Esophagus muscularis mucosa (tissue), 4 donors: ENCODE data around the gene NT5C2. TPM values are rescaled to one million over a fixed set of nuclear protein-coding genes. Genes with fewer than 3 reads are reported as not detected.
A peak's percentile ranks its signal among the peaks of the same experiment; 100 is the strongest.

Experiments used
- DNase-seq: peaks from one replicate; pipeline ENCODE4 v3.0.0-alpha.2; 2017; ENCODE audit errors: extremely low spot score
- H3K27ac ChIP-seq, 4 donors: fragments of 200-600 bp; sonication (generic); replicated peaks in 1 of 4; 1 replicate in 3 of 4; 2 replicates in 1 of 4; pipeline ENCODE4 v1.5.1; 2016 to 2019; ENCODE audit warnings: mild to moderate bottlenecking in 1 of 4
- H3K27me3 ChIP-seq, 4 donors: fragments of 200-600 bp; sonication (generic); one replicate each; pipeline versions ENCODE4 v1.5.1 to v1.6.0; 2016 to 2019
- H3K36me3 ChIP-seq, 4 donors: fragments of 200-600 bp; sonication (generic); one replicate each; pipeline ENCODE4 v1.5.1; 2016 to 2019
- H3K4me1 ChIP-seq, 4 donors: fragments of 200-600 bp; sonication (generic); one replicate each; pipeline ENCODE4 v1.5.1; 2016 to 2019
- H3K4me3 ChIP-seq, 4 donors: fragments of 200-600 bp; sonication (generic); 1 replicate in 2 of 4; 2 replicates in 2 of 4; pipeline ENCODE4 v1.5.1; 2016 to 2019; ENCODE audit warnings: mild to moderate bottlenecking in 4 of 4, moderate library complexity in 1 of 4
- H3K9me3 ChIP-seq, 4 donors: fragments of 200-600 bp; sonication (generic); 1 replicate in 3 of 4; 2 replicates in 1 of 4; pipeline ENCODE4 v1.5.1; 2016 to 2019
- EP300 ChIP-seq: sonication (generic); formaldehyde crosslinking; IDR thresholded peaks from one replicate; pipeline ENCODE4 v1.6.1; 2017; ENCODE audit warnings: antibody characterized with exemption
- POLR2A ChIP-seq: fragments of 450-650 bp; IDR thresholded peaks from one replicate; pipeline ENCODE4 v1.6.1; 2017; ENCODE audit warnings: antibody characterized with exemption, moderate library complexity, mild to moderate bottlenecking, low read depth
- POLR2AphosphoS5 ChIP-seq, 2 donors: sonication (generic); formaldehyde crosslinking; IDR thresholded peaks; one replicate each; pipeline ENCODE4 v1.6.1; 2017; ENCODE audit warnings: antibody characterized with exemption in 2 of 2
- WGBS: methylation state at CpG from one replicate; pipeline ENCODE4 v1.1.5; 2018; 5-methylcytosine and 5-hydroxymethylcytosine counted together
- intact Hi-C: fragments of 100-400 bp; cut with DNase I; formaldehyde crosslinking; loops from one replicate; pipeline ENCODE4 v1.15.1; 2023
- total RNA-seq, 4 donors: library from RNA; depleted of rRNA; stranded (reverse); fragments of >200 nt; gene quantifications; one replicate each; pipeline versions ENCODE4 v1.1.0 to v1.2.1, GENCODE V29; 2016
- TF ChIP-seq, protein P1 (sequence below), 3 experiments: fragments of 200-600 bp in 2 of 3; fragments of 450-650 bp in 1 of 3; sonication (generic) in 2 of 3; IDR thresholded peaks; one replicate each; pipeline ENCODE4 v1.5.1; 2017 to 2019; ENCODE audit warnings: antibody characterized with exemption in 3 of 3, mild to moderate bottlenecking in 2 of 3, moderate library complexity in 1 of 3

NT5C2 gene
- total RNA-seq, 4 donors from 2014 or later: 49.3 to 85.3 (median 66.0) TPM

DNA sequence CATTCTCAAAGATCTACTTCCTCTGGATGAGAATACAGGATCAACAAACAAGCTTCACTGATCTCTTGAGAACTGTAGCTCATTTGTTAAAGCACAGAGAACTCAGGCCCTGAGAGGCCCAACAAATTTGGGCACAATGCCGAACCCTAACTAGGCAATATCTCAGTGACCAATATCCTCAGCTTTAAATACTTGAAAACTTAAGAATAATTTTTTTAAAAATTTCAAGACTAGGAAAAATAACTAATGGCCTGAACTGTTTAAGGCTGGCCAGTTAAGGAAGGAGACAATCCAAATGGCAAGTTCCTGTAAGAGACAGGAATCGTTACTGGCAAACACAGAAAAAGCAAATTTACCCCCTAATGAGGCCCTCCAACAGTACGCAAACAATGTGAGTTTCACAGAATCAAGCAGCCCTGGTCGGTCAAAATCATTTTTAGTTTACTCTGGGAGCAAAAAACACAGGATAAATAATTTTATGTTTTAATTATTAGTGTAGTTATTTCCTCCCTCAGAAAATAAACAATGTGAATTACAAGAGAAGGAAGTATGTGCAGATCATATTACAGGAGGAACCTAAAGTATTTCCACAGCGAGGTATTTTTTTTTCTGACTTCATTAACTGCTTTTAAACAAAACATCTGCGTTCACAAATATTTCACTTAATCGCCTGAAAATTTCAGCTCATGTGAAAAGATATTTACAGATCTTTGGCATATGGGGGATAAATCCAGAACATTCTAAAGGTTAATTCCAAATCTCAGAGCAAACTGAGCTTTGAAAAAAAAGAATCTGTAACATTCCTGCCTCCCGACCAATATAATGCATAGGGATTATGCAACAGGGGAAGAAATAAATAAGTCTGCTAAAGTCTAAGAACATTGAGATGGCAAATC is 39.5 kb downstream of the NT5C2 start:
- DNase-seq: no peak
- Histone ChIP-seq H3K4me3 (peak overlapping the region; percentile 1 to 31 (median 26)), H3K27me3 (no peaks in the 10 kb centered on the region), H3K9me3 (no peaks in the 10 kb centered on the region), H3K36me3 (peaks cover 0 to 18% (median 5%) of the 10 kb centered on the region in 4 donors), H3K27ac (peak overlapping the region; percentile 53 to 75 (median 67)), H3K4me1 (peaks cover 41 to 52% (median 41%) of the 10 kb centered on the region in 4 donors)
- TF ChIP-seq POLR2A (no peak), EP300 (no peak), POLR2AphosphoS5 (IDR thresholded peaks at IDR 0.05) (no peak)
- TF ChIP-seq, protein P1, sequence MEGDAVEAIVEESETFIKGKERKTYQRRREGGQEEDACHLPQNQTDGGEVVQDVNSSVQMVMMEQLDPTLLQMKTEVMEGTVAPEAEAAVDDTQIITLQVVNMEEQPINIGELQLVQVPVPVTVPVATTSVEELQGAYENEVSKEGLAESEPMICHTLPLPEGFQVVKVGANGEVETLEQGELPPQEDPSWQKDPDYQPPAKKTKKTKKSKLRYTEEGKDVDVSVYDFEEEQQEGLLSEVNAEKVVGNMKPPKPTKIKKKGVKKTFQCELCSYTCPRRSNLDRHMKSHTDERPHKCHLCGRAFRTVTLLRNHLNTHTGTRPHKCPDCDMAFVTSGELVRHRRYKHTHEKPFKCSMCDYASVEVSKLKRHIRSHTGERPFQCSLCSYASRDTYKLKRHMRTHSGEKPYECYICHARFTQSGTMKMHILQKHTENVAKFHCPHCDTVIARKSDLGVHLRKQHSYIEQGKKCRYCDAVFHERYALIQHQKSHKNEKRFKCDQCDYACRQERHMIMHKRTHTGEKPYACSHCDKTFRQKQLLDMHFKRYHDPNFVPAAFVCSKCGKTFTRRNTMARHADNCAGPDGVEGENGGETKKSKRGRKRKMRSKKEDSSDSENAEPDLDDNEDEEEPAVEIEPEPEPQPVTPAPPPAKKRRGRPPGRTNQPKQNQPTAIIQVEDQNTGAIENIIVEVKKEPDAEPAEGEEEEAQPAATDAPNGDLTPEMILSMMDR (IDR thresholded peaks at IDR 0.05): no peak
- intact Hi-C loops: no loop called here
- 24% methylated on average over 8 of the region's 8 CpGs for WGBS

DNA sequence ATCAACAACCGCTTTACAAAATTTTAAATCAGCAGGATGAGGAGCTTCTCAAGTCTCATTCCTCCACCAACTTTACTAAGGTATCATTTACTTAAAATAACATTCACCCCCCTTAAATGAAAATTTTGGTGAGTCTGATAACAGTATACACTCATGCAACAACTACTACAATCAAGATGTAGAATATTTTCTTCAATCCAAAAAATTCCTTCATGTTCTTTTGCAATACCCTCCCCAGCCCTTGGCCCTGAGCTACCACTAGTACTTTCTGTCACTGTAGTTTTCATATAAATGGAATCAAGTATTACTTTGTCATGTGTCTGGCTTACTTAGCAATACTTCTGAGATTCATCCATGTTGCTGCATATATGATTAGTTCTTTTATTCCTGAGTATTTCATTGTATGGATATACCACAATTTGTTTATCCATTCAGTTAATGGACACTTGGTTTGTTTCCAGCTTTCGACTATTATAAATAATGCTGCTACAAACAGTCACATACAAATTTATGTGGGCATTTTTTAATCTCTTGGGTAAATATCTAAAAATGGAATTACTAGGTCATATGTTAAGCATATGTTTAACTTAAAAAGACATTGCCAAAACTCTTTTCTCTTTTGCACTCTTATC is 43.0 kb downstream of the NT5C2 start:
- TF ChIP-seq EP300: no peak
- TF ChIP-seq, protein P1 (IDR thresholded peaks at IDR 0.05): no peak
- no peak for TF ChIP-seq POLR2AphosphoS5 (IDR thresholded peaks at IDR 0.05)
- no peak for TF ChIP-seq POLR2A
- peaks cover 50 to 64% (median 59%) of the 10 kb centered on the region in 4 donors for H3K4me1 ChIP-seq

DNA sequence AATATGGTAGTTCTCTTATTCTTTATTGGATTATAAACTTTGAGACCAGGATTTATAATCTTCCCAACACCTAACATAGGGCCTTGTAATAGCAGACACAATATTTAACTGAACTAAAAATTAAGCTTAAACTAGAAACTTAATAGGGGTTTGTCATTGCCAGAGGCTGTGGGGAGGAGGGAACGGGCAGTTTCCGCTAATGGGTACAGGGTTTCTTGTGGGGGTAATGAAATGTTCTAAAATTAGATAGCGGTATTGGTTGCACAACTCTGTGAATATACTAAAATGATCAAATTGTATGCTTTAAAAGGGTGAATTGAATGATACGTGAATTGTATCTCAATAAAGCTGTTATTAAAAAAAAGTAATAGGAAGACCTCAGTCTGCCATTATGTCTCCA is 45.4 kb downstream of the NT5C2 start:
- intact Hi-C loops: no loop called here
- Histone ChIP-seq H3K36me3 (peaks cover 0 to 4% (median 2%) of the 10 kb centered on the region in 4 donors), H3K4me1 (peaks cover 41 to 55% (median 47%) of the 10 kb centered on the region in 4 donors), H3K9me3 (no peaks in the 10 kb centered on the region), H3K27ac (no peak overlapping the region), H3K4me3 (no peak overlapping the region), H3K27me3 (no peaks in the 10 kb centered on the region)
- no peak for TF ChIP-seq EP300
- TF ChIP-seq, protein P1 (IDR thresholded peaks at IDR 0.05): no peak
- no peak for TF ChIP-seq POLR2AphosphoS5 (IDR thresholded peaks at IDR 0.05)
- WGBS: 91% methylated on average over 4 of the region's 4 CpGs
- DNase-seq: no peak

More for the DNA sequence above, 43.0 kb downstream of the NT5C2 start:
- intact Hi-C loops: no loop called here
- Histone ChIP-seq H3K27ac (no peak overlapping the region), H3K36me3 (peaks cover 0 to 4% (median 0%) of the 10 kb centered on the region in 4 donors), H3K4me3 (no peak overlapping the region), H3K9me3 (no peaks in the 10 kb centered on the region), H3K27me3 (no peaks in the 10 kb centered on the region)
- 98% methylated on average over 2 of the region's 2 CpGs for WGBS
- no peak for DNase-seq

DNA sequence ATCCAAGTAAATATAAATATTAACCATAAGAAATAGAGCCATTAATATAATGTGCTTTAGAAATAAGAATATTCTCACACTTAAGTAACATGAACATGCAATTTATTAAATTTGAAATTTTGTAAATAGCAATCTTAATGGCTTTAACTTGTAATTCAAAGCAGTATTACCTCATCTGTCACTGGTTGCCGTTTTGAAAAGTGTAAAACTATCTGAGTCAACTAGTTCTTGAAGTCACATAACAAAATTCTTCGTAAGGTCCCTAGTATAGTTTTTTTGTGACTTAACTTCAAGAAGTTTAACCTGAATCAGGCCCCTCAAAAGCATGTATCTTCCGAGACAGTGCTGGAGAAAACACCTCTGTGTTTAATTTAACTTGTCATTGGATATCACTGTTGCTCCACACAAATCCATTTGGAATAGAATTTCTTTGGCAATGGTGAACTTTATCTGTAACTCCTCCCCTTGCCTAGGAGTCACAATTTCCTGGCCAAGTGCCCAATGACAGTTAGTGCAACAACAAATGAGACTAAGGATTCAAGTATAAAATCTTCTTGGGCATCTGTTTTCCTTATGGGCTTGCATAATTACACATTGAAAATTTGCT is 47.1 kb downstream of the NT5C2 start:
- WGBS: 36% methylated on average over 3 of the region's 3 CpGs
- H3K36me3 ChIP-seq: peaks cover 0 to 8% (median 4%) of the 10 kb centered on the region in 4 donors
- intact Hi-C loops: no loop called here
- no peaks in the 10 kb centered on the region for H3K27me3 ChIP-seq
- TF ChIP-seq POLR2A: no peak
- TF ChIP-seq POLR2AphosphoS5 (IDR thresholded peaks at IDR 0.05): peak in 1 of 2 donors; percentile 77
- no peak for TF ChIP-seq EP300
- TF ChIP-seq, protein P1 (IDR thresholded peaks at IDR 0.05): no peak
- H3K9me3 ChIP-seq: no peaks in the 10 kb centered on the region
- H3K4me3 ChIP-seq: peak overlapping the region in 3 of 4 donors; percentile 15 to 18 (median 16)
- peaks cover 36 to 60% (median 47%) of the 10 kb centered on the region in 4 donors for H3K4me1 ChIP-seq
- H3K27ac ChIP-seq: peak overlapping the region; percentile 45 to 68 (median 60)
- DNase-seq: no peak
